Prostate gland (tissue), 2 donors: ENCODE measurements around the gene BMPER.

ENCODE experiments used
- POLR2A ChIP-seq: fragments of 450-650 bp; IDR thresholded peaks from one replicate; pipeline ENCODE4 v1.6.1; 2016; ENCODE audit warnings: antibody characterized with exemption, mild to moderate bottlenecking
- POLR2AphosphoS5 ChIP-seq: sonication (generic); formaldehyde crosslinking; IDR thresholded peaks from one replicate; pipeline ENCODE4 v1.6.1; 2017; ENCODE audit warnings: antibody characterized with exemption
- TF ChIP-seq, protein P1 (sequence below), 4 experiments: fragments of 200-600 bp in 2 of 4; fragments of 450-650 bp in 2 of 4; sonication (generic) in 2 of 4; IDR thresholded peaks; 1 replicate in 3 of 4; 2 replicates in 1 of 4; pipeline ENCODE4 v1.5.1; 2016 to 2019; ENCODE audit warnings: antibody characterized with exemption in 4 of 4, mild to moderate bottlenecking in 2 of 4, moderate library complexity in 2 of 4

- TF ChIP-seq POLR2A (no peak), POLR2AphosphoS5 (no peak)
- TF ChIP-seq, protein P1, sequence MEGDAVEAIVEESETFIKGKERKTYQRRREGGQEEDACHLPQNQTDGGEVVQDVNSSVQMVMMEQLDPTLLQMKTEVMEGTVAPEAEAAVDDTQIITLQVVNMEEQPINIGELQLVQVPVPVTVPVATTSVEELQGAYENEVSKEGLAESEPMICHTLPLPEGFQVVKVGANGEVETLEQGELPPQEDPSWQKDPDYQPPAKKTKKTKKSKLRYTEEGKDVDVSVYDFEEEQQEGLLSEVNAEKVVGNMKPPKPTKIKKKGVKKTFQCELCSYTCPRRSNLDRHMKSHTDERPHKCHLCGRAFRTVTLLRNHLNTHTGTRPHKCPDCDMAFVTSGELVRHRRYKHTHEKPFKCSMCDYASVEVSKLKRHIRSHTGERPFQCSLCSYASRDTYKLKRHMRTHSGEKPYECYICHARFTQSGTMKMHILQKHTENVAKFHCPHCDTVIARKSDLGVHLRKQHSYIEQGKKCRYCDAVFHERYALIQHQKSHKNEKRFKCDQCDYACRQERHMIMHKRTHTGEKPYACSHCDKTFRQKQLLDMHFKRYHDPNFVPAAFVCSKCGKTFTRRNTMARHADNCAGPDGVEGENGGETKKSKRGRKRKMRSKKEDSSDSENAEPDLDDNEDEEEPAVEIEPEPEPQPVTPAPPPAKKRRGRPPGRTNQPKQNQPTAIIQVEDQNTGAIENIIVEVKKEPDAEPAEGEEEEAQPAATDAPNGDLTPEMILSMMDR (IDR thresholded peaks at IDR 0.05): no peak
Measured at GRCh38 chr7:33882950-33883670, 22.2 kb upstream of the BMPER start.
